ENCODE results near the gene ULK4. TPM values are rescaled to one million over a fixed set of nuclear protein-coding genes. Genes with fewer than 3 reads are reported as not detected.

ULK4 gene
- total RNA-seq, 1 experiment from 2014 or later, result 14.3 TPM

GRCh38 chr3:41601404-41601987 lies 360.4 kb downstream of the ULK4 start:
- intact Hi-C loops (cut with micrococcal nuclease; ENCODE audit: unreplicated experiment), result no loop called here
- in situ Hi-C loops (cut with HindIII; ENCODE audit: low pct_unique_long_range_greater_than_20kb, low sequenced_read_pairs), result no loop called here

GRCh38 chr3:41600616-41601015 lies 361.3 kb downstream of the ULK4 start:
- TF ChIP-seq, protein P1, sequence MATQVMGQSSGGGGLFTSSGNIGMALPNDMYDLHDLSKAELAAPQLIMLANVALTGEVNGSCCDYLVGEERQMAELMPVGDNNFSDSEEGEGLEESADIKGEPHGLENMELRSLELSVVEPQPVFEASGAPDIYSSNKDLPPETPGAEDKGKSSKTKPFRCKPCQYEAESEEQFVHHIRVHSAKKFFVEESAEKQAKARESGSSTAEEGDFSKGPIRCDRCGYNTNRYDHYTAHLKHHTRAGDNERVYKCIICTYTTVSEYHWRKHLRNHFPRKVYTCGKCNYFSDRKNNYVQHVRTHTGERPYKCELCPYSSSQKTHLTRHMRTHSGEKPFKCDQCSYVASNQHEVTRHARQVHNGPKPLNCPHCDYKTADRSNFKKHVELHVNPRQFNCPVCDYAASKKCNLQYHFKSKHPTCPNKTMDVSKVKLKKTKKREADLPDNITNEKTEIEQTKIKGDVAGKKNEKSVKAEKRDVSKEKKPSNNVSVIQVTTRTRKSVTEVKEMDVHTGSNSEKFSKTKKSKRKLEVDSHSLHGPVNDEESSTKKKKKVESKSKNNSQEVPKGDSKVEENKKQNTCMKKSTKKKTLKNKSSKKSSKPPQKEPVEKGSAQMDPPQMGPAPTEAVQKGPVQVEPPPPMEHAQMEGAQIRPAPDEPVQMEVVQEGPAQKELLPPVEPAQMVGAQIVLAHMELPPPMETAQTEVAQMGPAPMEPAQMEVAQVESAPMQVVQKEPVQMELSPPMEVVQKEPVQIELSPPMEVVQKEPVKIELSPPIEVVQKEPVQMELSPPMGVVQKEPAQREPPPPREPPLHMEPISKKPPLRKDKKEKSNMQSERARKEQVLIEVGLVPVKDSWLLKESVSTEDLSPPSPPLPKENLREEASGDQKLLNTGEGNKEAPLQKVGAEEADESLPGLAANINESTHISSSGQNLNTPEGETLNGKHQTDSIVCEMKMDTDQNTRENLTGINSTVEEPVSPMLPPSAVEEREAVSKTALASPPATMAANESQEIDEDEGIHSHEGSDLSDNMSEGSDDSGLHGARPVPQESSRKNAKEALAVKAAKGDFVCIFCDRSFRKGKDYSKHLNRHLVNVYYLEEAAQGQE (IDR thresholded peaks at IDR 0.05; ENCODE audit: insufficient read depth in 1 of 2, low read depth in 2 of 2, low read length in 1 of 2), result no peak
- TF ChIP-seq, protein P2, sequence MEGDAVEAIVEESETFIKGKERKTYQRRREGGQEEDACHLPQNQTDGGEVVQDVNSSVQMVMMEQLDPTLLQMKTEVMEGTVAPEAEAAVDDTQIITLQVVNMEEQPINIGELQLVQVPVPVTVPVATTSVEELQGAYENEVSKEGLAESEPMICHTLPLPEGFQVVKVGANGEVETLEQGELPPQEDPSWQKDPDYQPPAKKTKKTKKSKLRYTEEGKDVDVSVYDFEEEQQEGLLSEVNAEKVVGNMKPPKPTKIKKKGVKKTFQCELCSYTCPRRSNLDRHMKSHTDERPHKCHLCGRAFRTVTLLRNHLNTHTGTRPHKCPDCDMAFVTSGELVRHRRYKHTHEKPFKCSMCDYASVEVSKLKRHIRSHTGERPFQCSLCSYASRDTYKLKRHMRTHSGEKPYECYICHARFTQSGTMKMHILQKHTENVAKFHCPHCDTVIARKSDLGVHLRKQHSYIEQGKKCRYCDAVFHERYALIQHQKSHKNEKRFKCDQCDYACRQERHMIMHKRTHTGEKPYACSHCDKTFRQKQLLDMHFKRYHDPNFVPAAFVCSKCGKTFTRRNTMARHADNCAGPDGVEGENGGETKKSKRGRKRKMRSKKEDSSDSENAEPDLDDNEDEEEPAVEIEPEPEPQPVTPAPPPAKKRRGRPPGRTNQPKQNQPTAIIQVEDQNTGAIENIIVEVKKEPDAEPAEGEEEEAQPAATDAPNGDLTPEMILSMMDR (IDR thresholded peaks at IDR 0.05), result no peak
- TF ChIP-seq POLR2AphosphoS5 (IDR thresholded peaks at IDR 0.05; ENCODE audit: low read depth, low read length) (no peak), TCF7L2 (IDR thresholded peaks at IDR 0.05; ENCODE audit: low read depth, low read length) (no peak), SIN3A (IDR thresholded peaks at IDR 0.05; ENCODE audit: borderline replicate concordance, insufficient read depth, low read depth, low read length) (no peak)
- Histone ChIP-seq H3K4me1 (ENCODE audit: control insufficient read depth, insufficient read depth, low read length) (no peaks in the 10 kb centered on the region), H3K27ac (ENCODE audit: low read length) (no peak overlapping the region), H3K27me3 (ENCODE audit: control insufficient read depth, insufficient read depth, low read length) (no peaks in the 10 kb centered on the region), H3K36me3 (ENCODE audit: control insufficient read depth, insufficient read depth, low read length) (no peaks in the 10 kb centered on the region), H3K4me3 (ENCODE audit: low read depth in 2 of 2, low read length in 2 of 2) (no peak overlapping the region), H3K9me3 (ENCODE audit: control insufficient read depth, insufficient read depth, low read depth, low read length) (no peaks in the 10 kb centered on the region)
- intact Hi-C loops (cut with micrococcal nuclease; ENCODE audit: unreplicated experiment), result no loop called here
- ChIA-PET POLR2A (no interaction called here), CTCF (no interaction called here)
- DNase-seq (ENCODE audit: low read depth, low spot score) (no peak), ATAC-seq (no peak)
- in situ Hi-C loops (cut with HindIII; ENCODE audit: low pct_unique_long_range_greater_than_20kb, low sequenced_read_pairs), result no loop called here
- BruUV-seq (replicated peaks), result no TSS peak

More at GRCh38 chr3:41601404-41601987, 360.4 kb downstream of the ULK4 start:
- TF ChIP-seq TCF7L2 (IDR thresholded peaks at IDR 0.05; ENCODE audit: low read depth, low read length) (no peak), SIN3A (IDR thresholded peaks at IDR 0.05; ENCODE audit: borderline replicate concordance, insufficient read depth, low read depth, low read length) (no peak), POLR2AphosphoS5 (IDR thresholded peaks at IDR 0.05; ENCODE audit: low read depth, low read length) (no peak)
- TF ChIP-seq, protein P2 (IDR thresholded peaks at IDR 0.05), result no peak
- TF ChIP-seq, protein P1 (IDR thresholded peaks at IDR 0.05; ENCODE audit: insufficient read depth in 1 of 2, low read depth in 2 of 2, low read length in 1 of 2), result no peak
- Histone ChIP-seq H3K4me1 (ENCODE audit: control insufficient read depth, insufficient read depth, low read length) (no peaks in the 10 kb centered on the region), H3K27ac (ENCODE audit: low read length) (no peak overlapping the region), H3K4me3 (ENCODE audit: low read depth in 2 of 2, low read length in 2 of 2) (no peak overlapping the region), H3K27me3 (ENCODE audit: control insufficient read depth, insufficient read depth, low read length) (no peaks in the 10 kb centered on the region), H3K36me3 (ENCODE audit: control insufficient read depth, insufficient read depth, low read length) (no peaks in the 10 kb centered on the region), H3K9me3 (ENCODE audit: control insufficient read depth, insufficient read depth, low read depth, low read length) (no peaks in the 10 kb centered on the region)
- ATAC-seq, result no peak
- ChIA-PET POLR2A (no interaction called here), CTCF (no interaction called here)
- no peak for DNase-seq (ENCODE audit: low read depth, low spot score)
- BruUV-seq (replicated peaks), result no TSS peak
